KOPT-K1 (cell line): Measurements from ENCODE around the gene PDS5A.
"Not testable (repeated sequence)": the region's sequence is repeated elsewhere in the genome, so short reads cannot be mapped to it uniquely, and the experiment has no call there.

Experiments
- H3K27ac ChIP-seq: fragments of 200-600 bp; sonication (generic); 2 replicates; pipeline ENCODE4 v1.5.1; 2016; ENCODE audit warnings: antibody characterized with exemption, mild to moderate bottlenecking, low read depth, low read length; ENCODE audit not compliant: poor library complexity, severe bottlenecking
- H3K36me3 ChIP-seq: fragments of 200-600 bp; sonication (generic); 2 replicates; pipeline ENCODE4 v1.5.1; 2017; ENCODE audit warnings: antibody characterized with exemption, mild to moderate bottlenecking, low read length, moderate library complexity; ENCODE audit not compliant: insufficient read depth
- H3K9me3 ChIP-seq: fragments of 200-600 bp; sonication (generic); 2 replicates; pipeline ENCODE4 v1.5.1; 2017; ENCODE audit warnings: antibody characterized with exemption, low read length, mild to moderate bottlenecking; ENCODE audit not compliant: insufficient read depth, poor library complexity, severe bottlenecking

PDS5A gene

GRCh38 chr4:39808231-39808749 is 169.4 kb downstream of the PDS5A start:
- H3K36me3 ChIP-seq = no peaks in the 10 kb centered on the region
- peaks cover 5% of the 10 kb centered on the region for H3K9me3 ChIP-seq

DNA sequence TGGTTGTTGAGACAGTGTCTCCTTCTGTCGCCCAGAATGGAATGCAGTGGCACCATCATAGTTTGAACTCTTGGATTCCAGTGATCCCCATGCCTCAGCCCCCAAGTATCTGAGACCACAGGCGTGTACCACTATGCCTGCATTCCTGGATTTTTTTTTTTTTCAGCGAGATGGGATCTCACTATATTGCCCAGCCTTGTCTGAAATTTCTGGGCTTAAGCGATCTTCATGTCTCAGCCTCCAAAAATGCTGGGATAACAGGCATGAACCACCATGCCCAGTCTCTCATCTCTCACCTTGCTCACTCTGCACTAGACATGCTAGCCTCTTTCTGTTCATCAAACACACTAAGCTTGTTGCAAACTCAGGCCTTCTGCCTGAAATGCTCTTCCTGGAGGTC is 175.7 kb downstream of the PDS5A start:
- Histone ChIP-seq H3K27ac (no peak overlapping the region), H3K36me3 (no peaks in the 10 kb centered on the region), H3K9me3 (no peaks in the 10 kb centered on the region)

More at GRCh38 chr4:39808231-39808749, 169.4 kb downstream of the PDS5A start:
- H3K27ac ChIP-seq = no peak overlapping the region

DNA sequence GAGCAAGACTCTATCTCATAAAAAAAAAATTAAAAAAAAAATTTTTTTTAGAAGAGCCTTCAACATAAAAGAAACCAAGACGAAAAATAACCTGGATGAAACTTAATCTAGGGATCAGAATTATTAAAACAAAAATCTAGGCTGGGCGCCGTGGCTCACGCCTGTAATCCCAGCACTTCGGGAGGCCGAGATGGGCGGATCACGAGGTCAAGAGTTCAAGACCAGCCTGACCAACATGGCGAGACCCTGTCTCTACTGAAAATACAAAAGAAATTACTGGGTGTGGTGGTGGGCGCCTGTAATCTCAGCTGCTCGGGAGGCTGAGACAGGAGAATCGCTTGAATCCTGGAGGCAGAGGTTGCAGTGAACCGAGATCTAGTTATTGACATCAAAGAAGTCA is 184.7 kb downstream of the PDS5A start:
- not testable (repeated sequence) for H3K36me3 ChIP-seq, H3K27ac ChIP-seq, H3K9me3 ChIP-seq

DNA sequence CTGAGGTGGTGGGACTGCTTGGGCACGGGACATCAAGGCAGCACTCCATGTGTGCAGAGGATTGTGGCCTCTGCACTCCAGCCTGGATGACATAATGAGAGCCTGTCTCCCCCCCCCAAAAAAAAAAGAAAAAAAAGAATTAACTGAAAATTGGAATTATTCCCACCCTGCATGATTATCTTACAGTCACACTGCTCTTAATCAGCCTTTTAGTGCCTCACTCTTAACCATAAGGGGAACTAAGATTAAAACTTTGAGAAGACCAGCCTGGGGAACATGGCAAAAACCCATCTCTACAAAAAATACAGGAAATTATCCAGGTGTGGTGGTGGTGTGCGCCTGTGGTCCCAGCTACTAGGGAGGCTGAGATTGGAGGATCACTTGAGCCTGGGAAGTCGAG is 185.2 kb downstream of the PDS5A start:
- H3K9me3 ChIP-seq = no peaks in the 10 kb centered on the region

GRCh38 chr4:39792128-39792527 is 185.6 kb downstream of the PDS5A start:
- Histone ChIP-seq H3K36me3 (no peaks in the 10 kb centered on the region), H3K9me3 (no peaks in the 10 kb centered on the region), H3K27ac (no peak overlapping the region)

More for the DNA sequence above, 185.2 kb downstream of the PDS5A start:
- Histone ChIP-seq H3K36me3 (no peaks in the 10 kb centered on the region), H3K27ac (no peak overlapping the region)

DNA sequence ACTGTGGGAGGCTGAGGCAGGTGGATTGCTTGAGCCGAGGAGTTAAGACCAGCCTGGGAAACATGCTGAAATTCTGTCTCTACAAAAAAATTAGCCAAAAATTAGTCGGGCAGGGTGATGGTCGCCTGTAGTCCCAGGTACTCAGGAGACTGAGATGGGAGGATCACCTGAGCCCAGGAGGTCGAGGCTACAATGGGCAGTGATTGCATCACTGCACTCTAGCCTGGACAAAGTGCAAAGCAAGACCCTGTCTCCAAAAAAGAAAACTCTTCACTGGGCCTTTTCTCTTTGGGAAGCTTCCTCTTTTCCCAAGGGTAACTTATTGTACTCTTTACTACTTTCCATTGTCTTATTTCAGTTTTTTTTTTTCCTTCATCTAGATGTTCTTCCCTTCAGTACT is 190.9 kb downstream of the PDS5A start:
- H3K27ac ChIP-seq = no peak overlapping the region
- H3K9me3 ChIP-seq = no peaks in the 10 kb centered on the region
- H3K36me3 ChIP-seq = peaks cover 20% of the 10 kb centered on the region

GRCh38 chr4:39785083-39785482 is 192.6 kb downstream of the PDS5A start:
- Histone ChIP-seq H3K9me3 (no peaks in the 10 kb centered on the region), H3K27ac (no peak overlapping the region), H3K36me3 (peaks cover 35% of the 10 kb centered on the region)

DNA sequence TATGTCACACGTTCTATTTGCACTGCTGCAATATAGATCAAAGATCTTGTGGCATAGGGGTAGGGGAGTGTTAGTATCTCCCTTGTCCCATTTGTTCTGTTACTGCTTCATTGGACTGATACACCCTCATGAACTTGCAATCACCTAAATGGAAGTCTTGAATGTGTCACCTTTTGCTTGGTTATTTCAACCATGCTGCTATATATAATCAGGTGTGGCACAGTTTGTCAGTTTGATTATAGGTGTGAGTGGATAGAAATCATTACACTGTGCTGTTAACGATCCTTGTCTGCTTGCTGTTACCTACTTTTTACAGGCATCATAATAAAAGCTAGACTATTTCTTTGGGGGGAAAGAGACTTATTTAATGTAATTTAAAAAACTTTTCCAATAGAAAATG is 195.7 kb downstream of the PDS5A start:
- peaks cover 66% of the 10 kb centered on the region for H3K36me3 ChIP-seq
- not testable (repeated sequence) for H3K9me3 ChIP-seq, H3K27ac ChIP-seq
